ENCODE data around the gene CCSER1.

DNA sequence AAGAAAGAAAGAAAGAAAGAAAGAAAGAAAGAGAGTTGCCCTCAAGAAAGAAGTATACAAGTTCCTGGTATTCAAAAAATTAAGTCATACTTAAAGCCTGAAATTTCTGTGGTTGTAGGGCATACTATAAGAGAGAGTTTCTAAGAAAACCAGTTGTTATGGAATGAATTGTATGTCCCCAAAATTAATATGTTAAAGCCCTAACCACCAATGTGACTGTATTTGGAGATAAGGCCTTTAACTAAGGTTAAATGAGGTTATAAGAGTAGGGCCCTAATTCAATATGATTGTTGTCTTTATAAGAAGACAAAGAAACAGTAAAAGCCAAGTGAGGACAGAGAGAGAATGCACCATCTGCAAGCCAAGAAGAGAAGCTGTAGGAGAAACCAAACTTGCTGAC is 521.1 kb downstream of the CCSER1 start:
- TF ChIP-seq, protein P1, sequence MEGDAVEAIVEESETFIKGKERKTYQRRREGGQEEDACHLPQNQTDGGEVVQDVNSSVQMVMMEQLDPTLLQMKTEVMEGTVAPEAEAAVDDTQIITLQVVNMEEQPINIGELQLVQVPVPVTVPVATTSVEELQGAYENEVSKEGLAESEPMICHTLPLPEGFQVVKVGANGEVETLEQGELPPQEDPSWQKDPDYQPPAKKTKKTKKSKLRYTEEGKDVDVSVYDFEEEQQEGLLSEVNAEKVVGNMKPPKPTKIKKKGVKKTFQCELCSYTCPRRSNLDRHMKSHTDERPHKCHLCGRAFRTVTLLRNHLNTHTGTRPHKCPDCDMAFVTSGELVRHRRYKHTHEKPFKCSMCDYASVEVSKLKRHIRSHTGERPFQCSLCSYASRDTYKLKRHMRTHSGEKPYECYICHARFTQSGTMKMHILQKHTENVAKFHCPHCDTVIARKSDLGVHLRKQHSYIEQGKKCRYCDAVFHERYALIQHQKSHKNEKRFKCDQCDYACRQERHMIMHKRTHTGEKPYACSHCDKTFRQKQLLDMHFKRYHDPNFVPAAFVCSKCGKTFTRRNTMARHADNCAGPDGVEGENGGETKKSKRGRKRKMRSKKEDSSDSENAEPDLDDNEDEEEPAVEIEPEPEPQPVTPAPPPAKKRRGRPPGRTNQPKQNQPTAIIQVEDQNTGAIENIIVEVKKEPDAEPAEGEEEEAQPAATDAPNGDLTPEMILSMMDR (conservative IDR thresholded peaks at IDR 0.05 in 1 of 2, IDR thresholded peaks at IDR 0.05 in 1 of 2; ENCODE audit: low read depth in 1 of 2, low read length in 2 of 2): no peak
- no peak for TF ChIP-seq EZH2 (IDR thresholded peaks at IDR 0.05; ENCODE audit: low read length, missing control alignments)

Data from fibroblast of lung (primary cell).